ENCODE measurements around the gene TTLL12. TPM values are rescaled to one million over a fixed set of nuclear protein-coding genes. Genes with fewer than 3 reads are reported as not detected.

Gene TTLL12
- 13.6 and 21.6 TPM in 2 replicates for total RNA-seq (2014; rRNA removed; shearing (Covaris generic))

GRCh38 chr22:43186272-43187170 lies at the start of gene TTLL12:
TSS of gene TTLL12 (minus strand) at chr22:43187134. CDS start at chr22:43187069, 65 bp downstream.
- no peak for DNase-seq (ENCODE audit: low read depth)

DNA sequence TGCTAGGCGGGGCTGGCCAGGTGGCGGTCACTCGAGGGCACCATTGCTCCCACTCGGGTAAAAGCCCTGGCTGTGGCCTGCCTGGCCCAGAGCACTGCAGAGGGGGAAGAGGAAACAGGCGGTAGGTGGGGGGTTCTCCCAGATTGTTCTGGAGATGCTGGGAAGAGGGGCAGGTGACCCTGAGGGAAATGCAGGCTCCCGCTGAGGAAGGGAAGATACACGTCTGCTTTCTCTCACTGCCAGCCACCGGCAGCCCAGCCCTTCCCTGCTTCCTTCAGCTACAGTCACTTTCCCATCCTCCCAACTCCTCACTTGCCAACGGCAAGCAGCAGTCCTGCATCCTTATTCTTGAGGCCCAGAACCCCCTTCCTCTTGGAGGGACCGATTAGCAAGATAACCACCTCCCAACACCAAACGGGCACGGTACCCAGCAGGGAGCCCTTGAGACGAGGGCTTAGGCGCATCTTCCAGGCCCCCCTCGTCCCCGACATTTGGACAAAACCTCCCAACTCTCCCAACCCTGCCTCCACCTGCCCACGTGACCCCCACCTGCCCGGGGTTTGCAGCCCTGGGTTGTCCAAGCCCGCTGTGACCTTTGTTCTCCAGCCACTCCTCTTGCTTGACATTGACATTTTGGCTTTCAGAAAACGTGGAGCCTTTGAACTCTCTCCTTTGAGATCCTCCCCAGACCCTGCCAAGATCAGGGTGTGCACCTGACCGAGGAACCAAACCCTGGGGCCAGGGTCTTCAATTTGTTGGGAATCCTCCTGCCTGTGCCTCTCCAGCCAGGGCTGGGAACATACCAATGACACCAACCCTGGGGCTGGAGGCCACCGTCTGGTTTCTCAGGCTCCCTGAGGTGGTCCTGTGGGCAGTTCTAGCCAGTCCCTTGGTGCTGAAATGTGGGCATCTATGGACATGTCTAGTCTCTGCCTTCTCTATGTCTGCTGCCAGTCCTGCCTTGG lies 48.8 kb upstream of the TTLL12 start:
- DNase-seq (ENCODE audit: low read depth) = no peak

DNA sequence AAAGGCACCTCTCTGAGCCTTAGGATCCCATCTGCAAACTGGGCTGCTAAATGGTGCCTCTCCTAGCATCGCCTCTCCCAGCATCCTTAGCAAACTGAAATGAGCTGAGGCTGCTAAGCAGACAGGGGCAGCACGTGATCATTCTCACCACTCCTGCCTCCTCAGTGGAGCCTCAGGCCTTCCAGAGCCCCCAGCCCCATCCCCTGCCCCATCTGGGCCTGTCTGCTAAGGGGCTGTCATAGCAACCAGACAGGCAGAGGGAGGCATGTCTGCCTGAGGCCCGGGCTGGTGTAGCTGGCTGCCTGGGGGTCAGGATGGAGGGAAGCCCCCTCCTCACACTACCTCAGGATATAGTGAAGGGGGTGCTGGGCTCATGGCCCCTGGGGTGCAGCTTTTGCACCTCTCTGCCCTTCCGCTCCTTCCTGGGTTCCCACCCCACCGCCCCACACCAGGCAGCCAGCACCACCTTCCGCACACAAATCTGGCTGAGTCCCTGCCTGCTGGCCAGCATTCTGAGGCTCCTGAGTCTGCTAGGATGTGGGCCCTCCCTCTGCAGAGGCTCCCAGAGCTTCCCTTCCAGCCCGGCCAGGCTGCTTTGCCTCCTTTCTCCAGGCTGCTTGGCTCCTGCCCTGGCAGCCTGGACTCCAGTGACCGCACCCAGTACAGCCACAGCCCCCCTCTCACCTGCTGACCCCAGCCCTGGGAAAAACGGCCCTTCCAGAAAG lies 47.5 kb upstream of the TTLL12 start:
- no peak for DNase-seq (ENCODE audit: low read depth)

DNA sequence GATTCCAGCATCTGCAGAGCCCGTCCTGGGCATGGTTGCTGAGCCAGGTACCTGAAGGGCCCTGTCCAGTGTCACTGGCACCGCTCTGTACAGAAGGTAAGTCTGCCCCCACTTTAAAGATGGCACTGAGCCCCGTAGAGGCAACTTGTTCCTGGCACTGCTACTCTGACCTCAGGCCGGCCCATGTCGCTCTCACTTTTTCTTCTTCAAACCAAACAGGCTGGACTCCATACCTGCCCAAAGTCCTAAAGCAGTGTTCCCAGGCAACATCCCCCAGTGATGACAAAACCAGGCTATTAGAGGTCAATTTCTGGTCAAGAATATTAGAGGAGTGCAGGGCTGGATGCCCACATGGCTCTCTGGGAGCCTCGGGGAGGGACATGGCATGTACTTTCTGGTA lies 46.6 kb upstream of the TTLL12 start:
- no peak for DNase-seq (ENCODE audit: low read depth)

DNA sequence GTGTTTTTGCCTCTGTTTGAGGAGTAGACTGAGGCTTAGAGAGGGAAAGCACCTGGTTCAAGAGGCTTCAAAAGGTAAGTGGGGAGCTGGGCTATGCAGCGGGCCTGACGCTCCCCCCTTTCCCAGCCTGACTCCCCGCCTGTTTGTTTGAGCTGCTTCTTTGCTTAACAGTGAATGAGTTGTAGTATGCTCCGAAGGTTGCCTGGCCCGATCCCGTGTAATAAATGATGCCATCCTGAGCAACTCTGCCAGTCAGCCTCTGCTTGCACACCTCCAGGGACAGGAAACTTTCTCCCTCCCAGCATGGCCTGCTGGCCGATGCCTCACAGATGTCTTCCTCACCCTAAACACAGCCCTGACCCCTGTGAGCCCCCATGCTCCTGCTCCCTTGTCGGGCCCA lies 45.5 kb upstream of the TTLL12 start:
- no peak for DNase-seq (ENCODE audit: low read depth)

- no peak for DNase-seq (ENCODE audit: low read depth)
Observed at GRCh38 chr22:43231724-43232034, 44.7 kb upstream of the TTLL12 start.

DNA sequence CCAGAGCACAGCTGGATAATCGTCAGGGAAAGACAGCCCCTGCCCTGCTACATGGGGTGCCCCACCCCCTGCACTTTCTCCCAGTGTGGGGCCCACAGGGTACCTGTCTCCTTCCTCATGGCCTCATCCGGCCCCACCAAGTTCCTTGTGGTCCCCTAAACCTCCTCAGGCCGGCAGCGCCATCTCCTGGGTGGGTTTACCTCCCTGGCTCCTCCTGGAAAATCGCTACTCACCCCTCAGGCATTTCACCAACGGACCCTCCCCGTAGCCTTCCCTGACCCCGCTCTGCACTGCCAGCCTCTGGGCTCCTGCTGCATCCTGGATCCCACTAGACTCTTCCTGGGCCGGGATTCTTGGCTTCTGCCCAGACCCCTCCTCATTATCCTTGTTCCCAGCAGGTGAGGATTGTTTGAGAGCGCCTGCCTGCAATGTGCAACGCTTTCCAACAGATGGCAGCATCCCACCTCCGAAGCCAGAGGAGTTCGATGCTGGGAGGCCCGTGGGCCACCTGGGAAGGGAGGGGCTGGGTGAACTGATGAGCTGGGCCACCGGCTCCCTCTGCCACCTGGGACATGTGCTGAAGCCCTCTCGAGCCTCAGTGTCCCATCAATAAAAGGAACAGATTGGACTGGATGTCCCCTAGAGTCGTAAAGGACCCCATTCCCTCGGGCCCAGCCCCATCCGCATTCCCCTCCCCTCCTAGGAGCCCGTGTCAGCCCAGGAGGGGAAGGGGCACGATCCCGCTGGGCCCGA lies 44.2 kb upstream of the TTLL12 start:
- DNase-seq (ENCODE audit: low read depth) = peak; percentile 45

GRCh38 chr22:43230571-43230970 lies 43.6 kb upstream of the TTLL12 start:
- DNase-seq (ENCODE audit: low read depth) = no peak

- DNase-seq (ENCODE audit: low read depth) = no peak
Observed at GRCh38 chr22:43228863-43229262, 41.9 kb upstream of the TTLL12 start.

DNA sequence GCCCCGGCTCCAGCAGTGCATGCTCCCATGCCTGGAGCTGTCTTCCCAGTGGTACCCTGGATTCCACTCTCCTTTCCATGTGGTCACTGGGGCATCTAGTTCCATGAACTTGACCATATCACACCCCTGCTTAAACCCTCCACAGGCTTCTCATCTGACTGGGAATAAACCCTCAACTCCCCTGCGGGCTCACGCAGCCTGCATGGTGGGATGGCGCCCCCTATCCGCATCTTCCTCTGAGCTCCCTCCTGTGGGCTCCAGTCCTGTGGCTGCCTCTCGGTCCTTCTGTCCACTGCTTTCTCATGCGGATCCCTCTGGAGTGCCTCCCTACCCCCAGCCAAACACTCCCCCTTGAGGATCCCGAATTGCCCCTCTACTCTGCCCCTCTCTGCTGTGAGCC lies 41.4 kb upstream of the TTLL12 start:
- DNase-seq (ENCODE audit: low read depth) = peak; percentile 22

DNA sequence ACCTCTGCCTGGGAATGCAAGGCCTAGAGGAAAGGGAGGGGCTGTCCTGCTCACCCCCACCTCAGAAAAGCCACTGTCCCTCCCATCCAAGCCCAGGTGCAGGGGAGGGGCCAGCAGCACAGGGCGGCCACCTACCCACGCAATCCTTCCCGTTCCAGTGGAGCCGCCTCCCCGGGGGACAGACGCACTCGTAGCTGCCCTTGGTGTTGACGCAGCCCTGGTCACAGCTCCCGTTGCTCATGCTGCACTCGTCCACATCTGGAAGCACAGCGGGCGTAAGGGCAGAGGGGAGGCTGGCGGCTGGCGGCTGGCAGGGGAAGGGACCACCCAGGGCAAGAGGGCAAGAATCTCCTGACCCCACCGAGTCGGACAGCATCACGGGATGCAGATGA lies 40.3 kb upstream of the TTLL12 start:
- no peak for DNase-seq (ENCODE audit: low read depth)

GRCh38 chr22:43226377-43227238 lies 39.7 kb upstream of the TTLL12 start:
- no peak for DNase-seq (ENCODE audit: low read depth)

DNA sequence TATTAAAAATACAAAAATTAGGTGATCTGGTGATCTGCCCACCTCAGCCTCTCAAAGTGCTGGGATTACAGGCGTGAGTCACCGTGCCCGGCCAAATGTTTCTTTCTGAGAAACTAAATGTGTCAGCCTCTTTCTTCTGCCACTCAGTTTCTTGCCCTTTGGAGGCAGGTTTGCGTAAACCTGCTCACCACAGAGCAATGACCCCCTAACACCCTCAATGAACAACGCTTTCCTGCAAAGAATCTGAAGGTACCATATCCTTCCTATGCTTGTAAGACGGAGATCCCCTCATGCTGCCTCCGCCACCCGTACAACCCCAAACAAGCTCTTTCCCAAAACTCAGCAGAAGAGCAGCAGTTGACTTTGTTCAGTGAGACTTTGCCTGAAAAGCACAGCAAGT lies 38.7 kb upstream of the TTLL12 start:
- peak; percentile 19 for DNase-seq (ENCODE audit: low read depth)

DNA sequence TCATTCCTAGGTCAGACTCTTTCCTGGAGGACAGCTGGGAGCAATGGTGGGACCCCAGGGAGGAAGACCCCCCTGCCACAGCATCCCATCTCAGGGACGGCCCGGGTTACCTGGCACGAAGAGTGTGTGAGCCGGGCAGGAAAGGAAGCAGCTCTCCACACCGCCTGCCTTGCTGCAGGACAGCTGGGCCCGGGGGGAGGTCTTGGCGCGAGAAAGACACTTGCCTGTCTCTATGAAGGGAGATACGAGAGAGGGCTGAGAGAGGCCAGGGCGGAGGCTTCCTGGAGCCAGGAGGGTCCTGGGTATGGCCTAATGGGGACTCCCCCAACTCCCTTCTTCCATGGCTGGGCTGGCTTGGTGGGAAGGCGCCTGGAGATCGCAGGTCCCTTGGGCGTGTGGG lies 36.1 kb upstream of the TTLL12 start:
- no peak for DNase-seq (ENCODE audit: low read depth)

DNA sequence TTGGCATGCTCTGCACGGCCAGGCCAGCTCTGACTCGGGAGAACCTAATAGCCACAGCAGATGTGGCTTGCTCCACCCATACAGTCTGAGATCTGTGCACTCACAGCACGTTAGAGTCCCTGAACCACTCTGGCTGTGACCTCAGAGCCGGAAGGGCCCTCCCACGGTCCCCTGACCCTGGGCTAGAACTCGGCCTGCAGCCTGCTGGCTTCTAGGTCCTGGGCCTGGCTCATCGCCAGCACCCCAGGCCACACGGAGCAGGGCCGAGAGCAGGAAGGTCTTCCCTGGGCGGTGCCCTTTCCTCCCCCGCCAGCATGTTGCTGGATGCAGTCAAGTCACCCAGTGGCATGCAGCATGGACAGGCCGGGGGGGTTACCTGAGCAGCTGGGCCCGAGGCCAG lies 35.3 kb upstream of the TTLL12 start:
- DNase-seq (ENCODE audit: low read depth) = no peak

GRCh38 chr22:43220625-43221380 lies 33.9 kb upstream of the TTLL12 start:
- DNase-seq (ENCODE audit: low read depth) = no peak

DNA sequence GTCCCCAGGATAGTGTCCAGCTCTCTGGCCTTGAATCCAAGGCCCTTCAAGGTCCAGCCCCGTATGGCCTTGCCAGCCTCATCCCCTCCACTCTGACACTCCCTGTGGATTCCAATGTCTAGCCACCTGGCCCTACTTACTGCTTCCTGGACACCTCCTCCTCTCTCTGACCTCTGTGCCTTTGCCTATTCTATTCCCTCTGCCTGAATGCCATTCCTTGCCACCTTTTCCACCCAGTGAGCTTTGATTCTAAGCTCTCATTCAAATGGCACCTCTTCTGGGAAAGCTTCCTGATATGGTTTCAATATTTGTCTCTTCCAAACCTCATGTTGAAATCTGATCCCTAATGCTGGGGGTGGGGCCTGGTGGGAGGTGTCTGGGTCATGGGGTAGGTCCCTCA lies 31.9 kb upstream of the TTLL12 start:
- DNase-seq (ENCODE audit: low read depth) = no peak

- no peak for DNase-seq (ENCODE audit: low read depth)
Observed at GRCh38 chr22:43217285-43218030, 30.5 kb upstream of the TTLL12 start.

GRCh38 chr22:43216738-43217137 lies 29.8 kb upstream of the TTLL12 start:
- no peak for DNase-seq (ENCODE audit: low read depth)

Data from M059J (cell line).